ENCODE measurements around the gene ZNF561.
"Not testable (repeated sequence)": the region's sequence is repeated elsewhere in the genome, so short reads cannot be mapped to it uniquely, and the experiment has no call there.

Gene ZNF561

GRCh38 chr19:9621156-9622037, at the start of gene ZNF561:
Gene ZNF561 (minus strand): TSS chr19:9621232. CDS start chr19:9619456, 1,776 bp downstream.
- TF ChIP-seq, protein P1, sequence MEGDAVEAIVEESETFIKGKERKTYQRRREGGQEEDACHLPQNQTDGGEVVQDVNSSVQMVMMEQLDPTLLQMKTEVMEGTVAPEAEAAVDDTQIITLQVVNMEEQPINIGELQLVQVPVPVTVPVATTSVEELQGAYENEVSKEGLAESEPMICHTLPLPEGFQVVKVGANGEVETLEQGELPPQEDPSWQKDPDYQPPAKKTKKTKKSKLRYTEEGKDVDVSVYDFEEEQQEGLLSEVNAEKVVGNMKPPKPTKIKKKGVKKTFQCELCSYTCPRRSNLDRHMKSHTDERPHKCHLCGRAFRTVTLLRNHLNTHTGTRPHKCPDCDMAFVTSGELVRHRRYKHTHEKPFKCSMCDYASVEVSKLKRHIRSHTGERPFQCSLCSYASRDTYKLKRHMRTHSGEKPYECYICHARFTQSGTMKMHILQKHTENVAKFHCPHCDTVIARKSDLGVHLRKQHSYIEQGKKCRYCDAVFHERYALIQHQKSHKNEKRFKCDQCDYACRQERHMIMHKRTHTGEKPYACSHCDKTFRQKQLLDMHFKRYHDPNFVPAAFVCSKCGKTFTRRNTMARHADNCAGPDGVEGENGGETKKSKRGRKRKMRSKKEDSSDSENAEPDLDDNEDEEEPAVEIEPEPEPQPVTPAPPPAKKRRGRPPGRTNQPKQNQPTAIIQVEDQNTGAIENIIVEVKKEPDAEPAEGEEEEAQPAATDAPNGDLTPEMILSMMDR (conservative IDR thresholded peaks at IDR 0.05): no peak
- peak; percentile 91 for TF ChIP-seq ZFX (IDR thresholded peaks at IDR 0.05)
- peak within 1 kb of the TSS; percentile 83 for H3K27ac ChIP-seq

- no peak overlapping the region for H3K27ac ChIP-seq
- TF ChIP-seq, protein P1 (conservative IDR thresholded peaks at IDR 0.05): no peak
Observed at GRCh38 chr19:9668544-9668943, 47.5 kb upstream of the ZNF561 start.

DNA sequence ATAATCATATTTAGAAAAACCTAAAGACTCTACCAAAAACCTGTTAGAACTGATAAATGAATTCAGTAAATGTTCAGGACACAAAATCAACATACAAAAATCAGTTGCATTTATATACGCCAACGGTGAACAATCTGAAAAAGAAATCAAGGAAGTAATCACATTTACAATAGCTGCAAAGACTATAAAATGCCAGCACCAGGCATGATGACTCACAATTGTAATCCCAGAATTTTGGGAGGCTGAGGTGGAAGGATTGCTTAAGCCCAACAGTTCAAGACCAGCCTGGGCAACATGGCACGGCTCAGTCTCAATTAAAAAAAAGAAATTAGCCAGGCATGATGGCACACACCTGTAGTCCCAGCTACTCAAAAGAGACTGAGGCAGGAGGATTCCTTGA, 46.9 kb upstream of the ZNF561 start:
- TF ChIP-seq, protein P1 (conservative IDR thresholded peaks at IDR 0.05): no peak
- no peak overlapping the region for H3K27ac ChIP-seq

- no peak overlapping the region for H3K27ac ChIP-seq
- no peak for TF ChIP-seq ZFX (IDR thresholded peaks at IDR 0.05)
- TF ChIP-seq, protein P1 (conservative IDR thresholded peaks at IDR 0.05): no peak
Observed at GRCh38 chr19:9658769-9659168, 37.7 kb upstream of the ZNF561 start.

GRCh38 chr19:9653066-9653555, 32.1 kb upstream of the ZNF561 start:
- H3K27ac ChIP-seq: not testable (repeated sequence)

DNA sequence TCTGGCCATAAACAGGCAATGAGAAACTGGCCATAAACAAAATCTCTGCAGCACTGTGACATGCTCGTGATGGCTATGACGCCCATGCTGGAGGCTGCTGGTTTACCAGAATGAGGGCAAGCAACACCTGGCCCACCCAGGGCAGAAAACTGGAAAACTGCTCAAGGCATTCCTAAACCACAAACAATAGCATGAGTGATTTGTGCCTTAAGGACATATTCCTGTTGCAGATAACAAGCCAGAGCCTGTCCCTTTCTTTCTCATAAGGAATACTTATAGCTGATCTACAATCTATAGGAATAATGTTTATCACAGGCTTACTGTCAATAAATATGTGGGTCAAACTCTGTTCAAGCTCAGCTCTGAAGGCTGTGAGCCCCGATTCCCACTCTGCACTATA, 30.4 kb upstream of the ZNF561 start:
- not testable (repeated sequence) for H3K27ac ChIP-seq

GRCh38 chr19:9650345-9650744, 29.3 kb upstream of the ZNF561 start:
- H3K27ac ChIP-seq: no peak overlapping the region
- TF ChIP-seq, protein P1 (conservative IDR thresholded peaks at IDR 0.05): no peak
- TF ChIP-seq ZFX (IDR thresholded peaks at IDR 0.05): no peak

- TF ChIP-seq, protein P1 (conservative IDR thresholded peaks at IDR 0.05): no peak
- no peak for TF ChIP-seq ZFX (IDR thresholded peaks at IDR 0.05)
- no peak overlapping the region for H3K27ac ChIP-seq
Observed at GRCh38 chr19:9645472-9645871, 24.4 kb upstream of the ZNF561 start.
